GM12878 (cell line): ENCODE results near the gene MMEL1. TPM values are rescaled to one million over a fixed set of nuclear protein-coding genes. Genes with fewer than 3 reads are reported as not detected.
A peak's percentile ranks its signal among the peaks of the same experiment; 100 is the strongest.

ENCODE experiments used
- CEBPB ChIP-seq, 2 experiments: fragments of 150-350 bp in 1 of 2; IDR thresholded peaks; 2 replicates each; pipeline ENCODE4 v1.6.1; 2012 to 2014; ENCODE audit warnings: low read depth in 2 of 2, low read length in 2 of 2, borderline replicate concordance in 1 of 2, inconsistent platforms in 1 of 2
- CHD1 ChIP-seq: IDR thresholded peaks from 2 replicates; pipeline ENCODE4 v1.6.1; 2012; ENCODE audit warnings: low read depth, low read length, improper control_type of control experiment
- EGR1 ChIP-seq, 2 experiments: IDR thresholded peaks; 1 replicate in 1 of 2; 2 replicates in 1 of 2; pipeline ENCODE4 v1.6.1; 2011 to 2012; ENCODE audit warnings: low read depth in 2 of 2, low read length in 2 of 2, borderline replicate concordance in 1 of 2, mild to moderate bottlenecking in 1 of 2, moderate library complexity in 1 of 2
- HDAC2 ChIP-seq: fragments of 200-600 bp; sonication (generic); IDR thresholded peaks from 2 replicates; pipeline ENCODE4 v1.6.1; 2017
- KAT2A ChIP-seq: conservative IDR thresholded peaks from 2 replicates; pipeline ENCODE4 v1.6.1; 2011; ENCODE audit warnings: low read depth, low read length; ENCODE audit not compliant: control insufficient read depth
- NFYA ChIP-seq: IDR thresholded peaks from 2 replicates; pipeline ENCODE4 v1.6.1; 2011; ENCODE audit warnings: low read depth, mild to moderate bottlenecking, low read length, improper control_type of control experiment, borderline replicate concordance
- POLR2AphosphoS5 ChIP-seq: IDR thresholded peaks from 2 replicates; pipeline ENCODE4 v1.6.1; 2011; ENCODE audit warnings: mild to moderate bottlenecking, low read length, inconsistent platforms
- RFX5 ChIP-seq: IDR thresholded peaks from 2 replicates; pipeline ENCODE4 v1.6.1; 2011; ENCODE audit warnings: low read depth, low read length, improper control_type of control experiment
- RUNX3 ChIP-seq: IDR thresholded peaks from 2 replicates; pipeline ENCODE4 v1.6.1; 2012; ENCODE audit warnings: low read length, inconsistent platforms
- SRF ChIP-seq, 2 experiments: IDR thresholded peaks; 2 replicates each; pipeline ENCODE4 v1.6.1; 2011; ENCODE audit warnings: low read depth in 2 of 2, low read length in 2 of 2, mild to moderate bottlenecking in 1 of 2, moderate library complexity in 1 of 2
- TAF1 ChIP-seq: IDR thresholded peaks from 2 replicates; pipeline ENCODE4 v1.6.1; 2011; ENCODE audit warnings: mild to moderate bottlenecking, low read depth, low read length, borderline replicate concordance
- TARDBP ChIP-seq: IDR thresholded peaks from 2 replicates; pipeline ENCODE4 v1.6.1; 2016; ENCODE audit warnings: borderline replicate concordance
- TCF12 ChIP-seq: IDR thresholded peaks from 2 replicates; pipeline ENCODE4 v1.6.1; 2011; ENCODE audit warnings: low read depth, mild to moderate bottlenecking, low read length
- polyA plus RNA-seq, 11 experiments: library from polyadenylated mRNA; depleted of rRNA in 4 of 11; unstranded in 6 of 11; stranded (reverse) in 5 of 11; fragments of >200 nt; fragmentation: Nextera tagmentation in 4 of 11; fragmentation: Illumina TruSeq in 1 of 11; extraction: Ambion mirVana in 4 of 11; extraction: Trizol in 1 of 11; gene quantifications; 1 replicate in 1 of 11; 2 replicates in 10 of 11; pipeline versions ENCODE4 v1.2.1 to v1.2.3, GENCODE V29; 2011 to 2016; ENCODE audit warnings: inconsistent platforms in 2 of 11, missing spikeins in 2 of 11, low read depth in 1 of 11
- total RNA-seq, 4 experiments: library from RNA; depleted of rRNA in 3 of 4; stranded (reverse); fragments of >200 nt in 3 of 4; fragmentation: Illumina TruSeq in 1 of 4; extraction: Trizol in 1 of 4; gene quantifications; 2 replicates each; pipeline versions ENCODE4 v1.2.1 to v1.2.3, GENCODE V29; 2013 to 2021
- TF ChIP-seq, protein P1 (sequence below): fragments of 450-650 bp; IDR thresholded peaks from 2 replicates; pipeline ENCODE4 v1.6.1; 2016; ENCODE audit warnings: mild to moderate bottlenecking
- TF ChIP-seq, protein P2 (sequence below): IDR thresholded peaks from 2 replicates; pipeline ENCODE4 v1.6.1; 2012; ENCODE audit warnings: improper control_type of control experiment, low read depth, low read length; ENCODE audit not compliant: insufficient replicate concordance
- TF ChIP-seq, protein P3 (sequence below): fragments of 450-650 bp; conservative IDR thresholded peaks from 2 replicates; pipeline ENCODE4 v1.6.1; 2017; ENCODE audit warnings: mild to moderate bottlenecking, moderate library complexity
- TF ChIP-seq, protein P4 (sequence below), 3 experiments: IDR thresholded peaks in 2 of 3; conservative IDR thresholded peaks in 1 of 3; 2 replicates each; pipeline ENCODE4 v1.5.1; 2011; ENCODE audit warnings: low read depth in 3 of 3, low read length in 3 of 3, mild to moderate bottlenecking in 3 of 3, control low read depth in 2 of 3, moderate library complexity in 2 of 3, inconsistent platforms in 1 of 3, mixed read lengths in 1 of 3; ENCODE audit not compliant: control insufficient read depth in 2 of 3, insufficient read depth in 1 of 3; ENCODE audit errors: extremely low read depth in 1 of 3

The MMEL1 gene
- total and polyA plus RNA-seq, 10 of the 15 experiments (the other 5 are each of a cell fraction or from before 2014, with no cell fraction given) = 0.11 TPM; not detected in 9

DNA sequence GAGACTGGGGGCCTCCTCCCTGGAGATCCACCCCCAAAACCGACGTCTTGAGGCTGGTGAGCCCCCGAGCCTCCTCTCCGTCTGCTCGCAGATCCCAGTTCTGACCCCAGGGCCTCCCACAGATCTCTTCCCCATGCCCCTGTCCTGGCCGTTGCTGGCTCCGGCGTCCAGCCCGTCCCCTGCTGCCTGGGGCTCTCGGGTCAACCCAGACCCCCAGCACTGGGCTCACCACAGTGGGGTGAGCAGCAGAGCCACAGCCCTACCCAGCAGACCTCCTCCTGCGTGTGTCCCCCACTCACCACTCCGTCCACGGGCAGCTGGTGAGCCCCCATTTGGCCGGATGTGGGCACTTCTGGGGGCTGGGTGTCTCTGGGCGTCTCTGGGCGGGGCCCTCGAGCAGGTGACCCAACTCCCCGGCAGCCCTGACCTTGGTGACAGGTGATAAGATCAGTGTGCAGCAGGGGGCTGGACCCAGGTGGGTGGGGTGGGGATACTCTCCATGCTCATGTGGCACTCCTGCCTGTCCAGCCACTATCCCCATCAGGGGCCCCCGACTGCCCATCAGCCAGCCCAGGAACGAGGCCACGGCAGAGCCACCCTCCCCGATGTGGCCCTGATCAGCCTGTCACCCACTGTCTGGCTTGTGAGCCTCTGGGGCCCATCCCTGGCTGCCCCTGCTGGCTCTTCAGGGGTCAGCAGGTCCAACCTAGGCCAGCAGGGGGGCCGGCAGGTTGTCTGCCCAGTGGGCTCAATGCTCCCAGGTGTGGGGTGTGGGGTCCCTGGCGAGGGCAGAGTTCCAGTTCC, 75.9 kb downstream of the MMEL1 start (continued):
- no peak for TF ChIP-seq CHD1
- TF ChIP-seq, protein P1, sequence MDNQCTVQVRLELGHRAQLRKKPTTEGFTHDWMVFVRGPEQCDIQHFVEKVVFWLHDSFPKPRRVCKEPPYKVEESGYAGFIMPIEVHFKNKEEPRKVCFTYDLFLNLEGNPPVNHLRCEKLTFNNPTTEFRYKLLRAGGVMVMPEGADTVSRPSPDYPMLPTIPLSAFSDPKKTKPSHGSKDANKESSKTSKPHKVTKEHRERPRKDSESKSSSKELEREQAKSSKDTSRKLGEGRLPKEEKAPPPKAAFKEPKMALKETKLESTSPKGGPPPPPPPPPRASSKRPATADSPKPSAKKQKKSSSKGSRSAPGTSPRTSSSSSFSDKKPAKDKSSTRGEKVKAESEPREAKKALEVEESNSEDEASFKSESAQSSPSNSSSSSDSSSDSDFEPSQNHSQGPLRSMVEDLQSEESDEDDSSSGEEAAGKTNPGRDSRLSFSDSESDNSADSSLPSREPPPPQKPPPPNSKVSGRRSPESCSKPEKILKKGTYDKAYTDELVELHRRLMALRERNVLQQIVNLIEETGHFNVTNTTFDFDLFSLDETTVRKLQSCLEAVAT = peak; percentile 59; the same call in 1 of the 2 replicates
- TF ChIP-seq TARDBP = no peak
- TF ChIP-seq SRF (IDR thresholded peaks at IDR 0.05; ENCODE audit: low read depth in 2 of 2, low read length in 2 of 2) = 0 out of 4 replicates have a peak, but pooled peaks of 1 of the 2 experiments have one; percentile 7
- TF ChIP-seq NFYA = no peak
- TF ChIP-seq RFX5 = peak; percentile 48; the same call in 1 of the 2 replicates
- TF ChIP-seq, protein P2, sequence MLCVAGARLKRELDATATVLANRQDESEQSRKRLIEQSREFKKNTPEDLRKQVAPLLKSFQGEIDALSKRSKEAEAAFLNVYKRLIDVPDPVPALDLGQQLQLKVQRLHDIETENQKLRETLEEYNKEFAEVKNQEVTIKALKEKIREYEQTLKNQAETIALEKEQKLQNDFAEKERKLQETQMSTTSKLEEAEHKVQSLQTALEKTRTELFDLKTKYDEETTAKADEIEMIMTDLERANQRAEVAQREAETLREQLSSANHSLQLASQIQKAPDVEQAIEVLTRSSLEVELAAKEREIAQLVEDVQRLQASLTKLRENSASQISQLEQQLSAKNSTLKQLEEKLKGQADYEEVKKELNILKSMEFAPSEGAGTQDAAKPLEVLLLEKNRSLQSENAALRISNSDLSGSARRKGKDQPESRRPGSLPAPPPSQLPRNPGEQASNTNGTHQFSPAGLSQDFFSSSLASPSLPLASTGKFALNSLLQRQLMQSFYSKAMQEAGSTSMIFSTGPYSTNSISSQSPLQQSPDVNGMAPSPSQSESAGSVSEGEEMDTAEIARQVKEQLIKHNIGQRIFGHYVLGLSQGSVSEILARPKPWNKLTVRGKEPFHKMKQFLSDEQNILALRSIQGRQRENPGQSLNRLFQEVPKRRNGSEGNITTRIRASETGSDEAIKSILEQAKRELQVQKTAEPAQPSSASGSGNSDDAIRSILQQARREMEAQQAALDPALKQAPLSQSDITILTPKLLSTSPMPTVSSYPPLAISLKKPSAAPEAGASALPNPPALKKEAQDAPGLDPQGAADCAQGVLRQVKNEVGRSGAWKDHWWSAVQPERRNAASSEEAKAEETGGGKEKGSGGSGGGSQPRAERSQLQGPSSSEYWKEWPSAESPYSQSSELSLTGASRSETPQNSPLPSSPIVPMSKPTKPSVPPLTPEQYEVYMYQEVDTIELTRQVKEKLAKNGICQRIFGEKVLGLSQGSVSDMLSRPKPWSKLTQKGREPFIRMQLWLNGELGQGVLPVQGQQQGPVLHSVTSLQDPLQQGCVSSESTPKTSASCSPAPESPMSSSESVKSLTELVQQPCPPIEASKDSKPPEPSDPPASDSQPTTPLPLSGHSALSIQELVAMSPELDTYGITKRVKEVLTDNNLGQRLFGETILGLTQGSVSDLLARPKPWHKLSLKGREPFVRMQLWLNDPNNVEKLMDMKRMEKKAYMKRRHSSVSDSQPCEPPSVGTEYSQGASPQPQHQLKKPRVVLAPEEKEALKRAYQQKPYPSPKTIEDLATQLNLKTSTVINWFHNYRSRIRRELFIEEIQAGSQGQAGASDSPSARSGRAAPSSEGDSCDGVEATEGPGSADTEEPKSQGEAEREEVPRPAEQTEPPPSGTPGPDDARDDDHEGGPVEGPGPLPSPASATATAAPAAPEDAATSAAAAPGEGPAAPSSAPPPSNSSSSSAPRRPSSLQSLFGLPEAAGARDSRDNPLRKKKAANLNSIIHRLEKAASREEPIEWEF = no peak
- no peak for TF ChIP-seq KAT2A
- no peak for TF ChIP-seq EGR1 (IDR thresholded peaks at IDR 0.05; ENCODE audit: borderline replicate concordance in 1 of 2, low read depth in 2 of 2, low read length in 2 of 2)
- peak; percentile 70; the same call in 1 of the 2 replicates for TF ChIP-seq TCF12
- peak; percentile 25; the same call in 1 of the 2 replicates for TF ChIP-seq POLR2AphosphoS5
- TF ChIP-seq, protein P3, sequence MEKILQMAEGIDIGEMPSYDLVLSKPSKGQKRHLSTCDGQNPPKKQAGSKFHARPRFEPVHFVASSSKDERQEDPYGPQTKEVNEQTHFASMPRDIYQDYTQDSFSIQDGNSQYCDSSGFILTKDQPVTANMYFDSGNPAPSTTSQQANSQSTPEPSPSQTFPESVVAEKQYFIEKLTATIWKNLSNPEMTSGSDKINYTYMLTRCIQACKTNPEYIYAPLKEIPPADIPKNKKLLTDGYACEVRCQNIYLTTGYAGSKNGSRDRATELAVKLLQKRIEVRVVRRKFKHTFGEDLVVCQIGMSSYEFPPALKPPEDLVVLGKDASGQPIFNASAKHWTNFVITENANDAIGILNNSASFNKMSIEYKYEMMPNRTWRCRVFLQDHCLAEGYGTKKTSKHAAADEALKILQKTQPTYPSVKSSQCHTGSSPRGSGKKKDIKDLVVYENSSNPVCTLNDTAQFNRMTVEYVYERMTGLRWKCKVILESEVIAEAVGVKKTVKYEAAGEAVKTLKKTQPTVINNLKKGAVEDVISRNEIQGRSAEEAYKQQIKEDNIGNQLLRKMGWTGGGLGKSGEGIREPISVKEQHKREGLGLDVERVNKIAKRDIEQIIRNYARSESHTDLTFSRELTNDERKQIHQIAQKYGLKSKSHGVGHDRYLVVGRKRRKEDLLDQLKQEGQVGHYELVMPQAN = no peak; the same call in 1 of the 2 replicates
- peak; percentile 57 for TF ChIP-seq RUNX3
- no peak for TF ChIP-seq TAF1
- TF ChIP-seq, protein P4, sequence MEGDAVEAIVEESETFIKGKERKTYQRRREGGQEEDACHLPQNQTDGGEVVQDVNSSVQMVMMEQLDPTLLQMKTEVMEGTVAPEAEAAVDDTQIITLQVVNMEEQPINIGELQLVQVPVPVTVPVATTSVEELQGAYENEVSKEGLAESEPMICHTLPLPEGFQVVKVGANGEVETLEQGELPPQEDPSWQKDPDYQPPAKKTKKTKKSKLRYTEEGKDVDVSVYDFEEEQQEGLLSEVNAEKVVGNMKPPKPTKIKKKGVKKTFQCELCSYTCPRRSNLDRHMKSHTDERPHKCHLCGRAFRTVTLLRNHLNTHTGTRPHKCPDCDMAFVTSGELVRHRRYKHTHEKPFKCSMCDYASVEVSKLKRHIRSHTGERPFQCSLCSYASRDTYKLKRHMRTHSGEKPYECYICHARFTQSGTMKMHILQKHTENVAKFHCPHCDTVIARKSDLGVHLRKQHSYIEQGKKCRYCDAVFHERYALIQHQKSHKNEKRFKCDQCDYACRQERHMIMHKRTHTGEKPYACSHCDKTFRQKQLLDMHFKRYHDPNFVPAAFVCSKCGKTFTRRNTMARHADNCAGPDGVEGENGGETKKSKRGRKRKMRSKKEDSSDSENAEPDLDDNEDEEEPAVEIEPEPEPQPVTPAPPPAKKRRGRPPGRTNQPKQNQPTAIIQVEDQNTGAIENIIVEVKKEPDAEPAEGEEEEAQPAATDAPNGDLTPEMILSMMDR (IDR thresholded peaks at IDR 0.05 in 2 of 3, conservative IDR thresholded peaks at IDR 0.05 in 1 of 3; ENCODE audit: control insufficient read depth in 2 of 3, extremely low read depth in 1 of 3, insufficient read depth in 1 of 3, low read depth in 3 of 3, low read length in 3 of 3) = peak in 2 of 3 experiments; percentile 2 to 27; a peak in 1 of 6 replicates
- TF ChIP-seq HDAC2 = no peak
- TF ChIP-seq CEBPB (IDR thresholded peaks at IDR 0.05; ENCODE audit: borderline replicate concordance in 1 of 2, low read depth in 2 of 2, low read length in 2 of 2) = no peak
